GM20431 (cell line): ENCODE results near the gene YIPF7.

Source experiments
- in situ Hi-C: fragments of 300-500 bp; cut with MseI, MboI; formaldehyde crosslinking; loops from one replicate; pipeline ENCODE4 v1.15.0; 2020; ENCODE audit warnings: low sequenced_read_pairs; ENCODE audit not compliant: unreplicated experiment

The YIPF7 gene

DNA sequence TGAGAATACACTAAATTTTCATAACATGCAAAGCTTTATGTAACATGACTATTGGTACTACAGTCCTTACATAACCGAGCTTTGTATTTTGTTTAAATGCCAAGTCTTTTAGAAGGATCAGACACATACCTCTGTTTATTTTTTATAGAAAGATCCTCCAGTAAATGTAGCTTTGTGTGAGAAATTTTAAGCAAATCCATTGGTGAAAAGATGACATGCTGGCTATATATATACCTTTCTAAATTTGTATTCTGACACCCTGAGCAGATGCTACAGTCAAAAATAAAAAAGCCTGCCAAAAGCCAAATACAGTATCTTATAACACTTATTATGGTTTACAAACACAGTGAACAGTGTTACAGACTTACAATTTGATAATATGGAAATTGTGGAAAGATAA lies at the start of gene YIPF7:
TSS of gene YIPF7 (minus strand) at position 201 of the 400 bp plus-strand sequence. CDS start 1,525 bp downstream, outside the sequence.
- in situ Hi-C loops: no loop called here

DNA sequence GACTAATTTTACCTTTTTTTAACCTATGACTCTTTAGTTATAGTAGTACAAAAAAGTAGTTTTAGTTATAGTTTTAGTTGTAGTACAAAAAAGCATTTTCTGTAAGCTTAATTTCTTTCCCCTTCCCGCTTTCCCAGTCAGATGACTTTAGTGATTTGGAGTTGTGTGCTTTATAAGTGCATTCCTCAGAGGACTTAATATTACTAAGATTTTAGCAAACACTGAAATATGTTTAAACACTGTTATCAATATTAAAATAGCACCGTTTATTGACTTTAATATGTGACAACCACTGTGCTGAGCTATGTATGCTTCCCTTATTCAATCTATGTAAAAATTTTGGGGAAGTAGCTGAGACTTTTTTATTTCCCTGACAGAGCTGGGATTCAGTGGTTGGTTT lies 49.6 kb upstream of the YIPF7 start:
- in situ Hi-C loops: no loop called here

DNA sequence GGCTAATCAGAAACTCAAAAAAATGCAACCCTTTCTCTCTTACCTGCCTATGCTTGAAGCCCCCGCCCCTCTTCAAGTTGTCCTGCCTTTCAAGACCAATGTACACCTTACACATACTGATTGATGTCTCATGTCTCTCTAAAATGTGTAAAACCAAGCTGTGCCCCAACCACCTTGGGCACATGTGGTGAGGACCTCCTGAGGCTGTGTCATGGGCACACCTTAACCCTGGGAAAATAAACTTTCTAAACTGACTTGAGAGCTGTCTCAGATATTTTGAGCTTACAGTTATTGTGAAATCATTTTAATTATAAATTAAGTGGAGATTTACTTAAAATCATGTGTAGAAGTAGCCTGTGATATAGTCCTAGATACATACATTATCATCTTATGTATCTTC lies 49.0 kb upstream of the YIPF7 start:
- in situ Hi-C loops: no loop called here

DNA sequence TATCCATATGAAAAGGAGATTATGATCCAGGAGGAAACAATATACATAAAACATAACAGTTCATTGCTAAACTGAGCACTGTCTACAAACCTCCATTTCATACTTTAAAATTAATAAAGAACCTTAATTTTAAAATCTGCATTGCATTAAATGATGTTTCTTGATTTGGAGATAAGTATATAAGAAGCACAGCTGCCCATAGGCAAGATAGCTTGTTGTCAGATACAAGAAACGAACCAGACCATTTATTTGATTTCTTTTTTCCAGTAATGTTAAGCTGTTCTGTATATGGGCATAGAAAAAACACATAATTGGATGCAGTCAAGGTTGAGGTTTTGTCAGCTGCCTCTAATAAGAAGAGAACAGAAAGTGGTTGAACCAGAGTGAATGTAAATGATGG lies 33.2 kb upstream of the YIPF7 start:
- in situ Hi-C loops: no loop called here

DNA sequence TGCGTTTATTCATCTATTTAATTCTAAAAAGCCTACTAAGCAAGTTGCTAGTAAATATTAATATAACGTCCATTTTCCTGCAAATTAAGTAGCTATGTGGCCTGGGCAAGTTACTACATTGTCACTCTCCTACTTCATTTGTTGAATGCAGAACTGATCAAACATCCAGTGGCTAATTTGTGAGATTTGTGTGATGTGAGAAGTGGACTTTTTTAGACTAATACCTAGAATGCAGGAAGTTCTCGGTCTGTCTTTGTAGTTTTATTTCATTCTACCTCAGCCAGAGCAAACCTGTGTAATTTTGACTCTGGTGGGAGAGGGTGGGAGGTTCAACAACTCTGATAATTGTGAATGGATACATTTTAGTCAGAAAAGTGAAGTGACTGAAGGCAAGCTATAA lies 27.6 kb upstream of the YIPF7 start:
- in situ Hi-C loops: no loop called here

DNA sequence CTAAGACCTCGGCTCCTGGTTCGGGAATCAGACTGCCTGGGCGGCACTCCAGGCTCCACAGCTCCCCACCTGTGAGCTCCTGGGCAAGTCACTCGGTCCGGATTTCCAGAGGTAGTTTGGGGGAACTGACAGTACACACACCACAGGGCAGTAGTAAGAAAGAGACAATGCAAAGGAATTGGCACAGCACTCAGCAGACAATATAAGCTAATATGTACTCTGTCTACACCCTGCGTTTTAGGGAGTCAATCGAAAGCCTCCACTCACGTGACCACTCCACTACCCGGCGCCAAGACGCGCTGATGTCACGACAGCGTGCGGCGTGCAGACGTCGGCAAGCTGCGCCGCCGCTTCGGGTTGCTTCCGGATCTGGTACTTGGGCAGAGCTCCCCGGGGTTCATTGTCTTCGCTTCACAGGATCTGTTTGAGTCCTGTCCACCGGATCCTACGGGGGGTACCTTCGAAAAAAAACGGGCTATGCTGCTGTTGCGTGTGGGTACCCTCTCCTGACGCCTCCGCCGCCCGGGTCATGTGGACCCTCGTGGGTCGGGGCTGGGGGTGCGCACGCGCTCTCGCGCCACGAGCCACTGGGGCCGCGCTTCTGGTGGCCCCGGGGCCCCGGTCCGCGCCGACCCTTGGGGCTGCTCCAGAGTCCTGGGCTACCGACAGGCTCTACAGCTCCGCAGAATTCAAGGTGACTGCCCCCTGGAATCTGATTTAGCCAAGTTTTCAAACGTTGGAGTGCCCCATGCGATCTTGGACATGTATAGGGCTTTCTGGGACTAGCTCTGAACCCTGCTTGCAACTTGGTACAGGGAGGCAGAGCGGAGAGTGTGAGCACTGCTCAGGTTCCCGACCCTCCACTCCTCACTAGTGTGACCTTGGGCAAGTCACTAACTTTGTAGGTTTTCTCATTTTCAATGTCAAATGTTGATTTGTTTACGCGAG lies 26.9 kb upstream of the YIPF7 start, which contains the start of gene GUF1:
TSS of gene GUF1 (plus strand) at position 327 of the 948 bp plus-strand sequence. CDS start at position 530, 203 bp downstream.
- in situ Hi-C loops: no loop called here

DNA sequence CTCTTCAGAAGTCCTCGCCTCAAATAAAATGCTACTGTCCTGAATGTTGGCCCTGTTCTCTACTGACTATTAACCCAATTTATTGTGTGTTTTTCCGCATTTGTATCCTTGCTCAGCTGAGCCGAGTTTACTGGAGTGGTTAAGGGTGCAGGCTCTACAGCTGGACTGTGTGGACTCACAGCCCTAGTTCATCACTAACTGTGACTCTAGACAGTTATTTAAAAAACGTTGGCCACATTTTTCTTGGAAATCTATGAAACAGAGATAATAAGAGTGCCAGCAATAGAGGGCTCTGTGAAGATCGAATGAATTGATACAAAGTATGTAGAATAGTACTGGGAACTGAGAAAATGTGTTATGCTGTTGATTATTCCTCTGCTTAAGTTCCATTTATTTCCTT lies 23.9 kb upstream of the YIPF7 start:
- in situ Hi-C loops: no loop called here

DNA sequence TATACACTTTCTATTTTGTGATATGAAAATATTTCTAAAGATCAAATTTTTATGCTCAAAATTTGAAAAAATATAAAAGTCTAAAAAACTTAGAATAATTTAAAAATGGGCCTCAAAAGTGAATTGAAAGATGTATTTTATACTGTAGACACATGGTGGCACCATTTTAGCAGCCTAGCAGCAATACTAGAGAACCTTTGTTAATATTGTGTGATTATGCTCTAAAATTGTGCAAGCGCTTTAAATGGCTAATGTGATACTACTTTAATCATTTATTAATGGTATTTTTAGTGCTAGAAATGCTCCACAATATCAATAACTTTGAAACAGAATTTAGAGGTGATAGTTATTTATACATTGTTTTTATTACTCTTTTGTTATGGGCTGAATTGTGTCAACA lies 23.0 kb upstream of the YIPF7 start:
- in situ Hi-C loops: no loop called here

DNA sequence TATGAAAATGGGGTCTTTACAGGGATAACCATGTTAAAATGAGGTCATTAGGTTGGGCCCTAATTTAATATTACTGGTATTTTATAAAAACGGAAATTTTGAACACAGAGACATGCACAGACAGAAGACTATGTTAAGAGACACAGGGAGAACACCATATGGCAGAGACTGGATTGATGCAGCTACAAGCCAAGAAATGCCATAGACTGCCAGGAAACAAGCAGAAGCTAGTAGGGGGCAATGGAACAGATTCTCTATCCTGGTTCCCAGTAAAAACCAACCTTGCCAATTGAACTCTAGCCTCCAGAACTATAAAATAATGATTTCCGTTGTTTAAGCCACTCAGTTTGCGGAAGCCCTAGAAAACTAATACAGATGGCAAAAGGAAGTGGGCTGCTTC lies 20.2 kb upstream of the YIPF7 start:
- in situ Hi-C loops: no loop called here

DNA sequence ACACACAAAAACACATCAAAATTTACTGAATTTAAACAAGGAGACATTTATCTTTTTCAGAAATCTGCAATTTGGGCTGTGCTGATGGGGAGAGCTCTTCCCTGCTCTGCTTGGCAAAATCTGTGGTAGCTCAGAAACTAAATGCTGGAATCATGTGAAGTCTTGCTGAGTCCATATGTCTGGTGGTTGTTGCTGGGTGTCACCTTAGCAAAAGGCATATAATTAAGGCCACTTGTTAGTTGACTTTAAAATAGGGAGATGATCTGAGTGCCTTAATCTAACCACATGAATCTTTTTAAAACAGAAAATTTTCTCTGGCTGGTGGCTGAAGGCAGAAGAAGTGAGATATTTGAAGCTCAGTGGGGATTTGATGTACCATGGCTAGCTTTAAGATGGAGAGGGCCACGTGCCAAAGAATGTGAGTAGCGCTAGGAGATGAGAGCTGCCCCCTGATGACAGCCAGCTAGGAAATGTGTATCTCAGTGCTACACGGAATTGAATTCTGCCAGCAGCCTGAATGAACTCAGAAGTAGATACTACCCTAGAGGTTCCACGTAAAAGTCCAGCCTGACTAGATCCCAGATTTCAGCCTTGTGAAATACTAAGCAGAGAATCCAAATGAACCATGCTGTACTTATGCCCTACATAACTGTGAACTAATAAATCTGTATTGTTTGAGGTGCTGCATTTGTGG lies 19.2 kb upstream of the YIPF7 start:
- in situ Hi-C loops: no loop called here

DNA sequence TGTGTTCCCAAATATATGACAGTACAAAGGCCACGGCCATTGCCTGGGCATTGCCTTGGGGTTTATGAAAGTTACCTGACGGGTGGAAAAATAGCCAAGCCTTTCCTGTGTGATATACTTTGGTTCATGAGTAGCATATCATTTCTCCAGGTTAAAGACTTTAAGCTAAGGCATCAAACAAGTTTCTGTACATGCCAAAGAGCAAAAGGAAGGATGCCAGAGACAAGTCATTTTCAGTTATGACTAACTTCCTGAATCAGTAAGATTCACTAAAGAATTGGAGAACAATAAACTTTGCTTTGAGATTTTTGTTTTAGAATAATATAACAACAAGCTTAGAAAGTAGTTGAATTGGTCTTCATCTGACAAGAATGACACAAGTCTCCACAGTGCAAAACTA lies 17.1 kb upstream of the YIPF7 start:
- in situ Hi-C loops: no loop called here

DNA sequence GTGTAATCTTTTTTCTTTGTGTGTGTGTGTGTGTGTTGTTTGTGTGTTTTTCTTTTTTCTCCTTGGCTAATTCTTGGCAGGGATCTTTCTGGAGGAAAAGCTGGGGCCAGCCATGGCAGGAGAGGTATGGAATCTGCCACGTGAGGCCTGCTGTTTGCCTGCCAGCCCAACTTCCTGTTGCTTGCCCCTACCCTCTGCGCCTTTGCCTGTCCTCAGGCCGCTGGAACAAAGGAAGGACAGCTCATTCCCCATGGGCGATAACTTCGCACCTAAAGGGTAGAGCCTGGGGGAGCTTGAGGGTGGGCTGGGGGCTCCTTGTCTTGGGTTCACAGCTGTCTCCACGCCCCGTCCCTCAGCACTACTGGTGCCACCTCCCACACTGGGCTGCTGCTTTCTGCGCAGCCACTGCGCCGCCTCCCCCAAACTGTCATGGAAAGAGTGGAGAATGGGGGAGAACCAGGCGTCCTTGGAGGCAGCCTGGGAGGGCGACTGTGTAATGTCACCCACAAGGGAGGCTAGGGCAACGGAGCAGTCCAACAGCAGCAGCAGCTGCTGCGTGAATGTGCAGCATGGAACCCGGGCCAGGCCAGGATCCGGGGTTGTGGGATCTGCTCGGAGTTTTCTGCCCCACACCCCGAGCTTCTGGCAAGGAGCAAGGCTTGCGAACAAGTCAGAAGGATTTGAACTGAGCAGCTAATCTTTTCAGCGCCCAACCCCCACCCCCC lies 12.3 kb upstream of the YIPF7 start:
- in situ Hi-C loops: no loop called here

DNA sequence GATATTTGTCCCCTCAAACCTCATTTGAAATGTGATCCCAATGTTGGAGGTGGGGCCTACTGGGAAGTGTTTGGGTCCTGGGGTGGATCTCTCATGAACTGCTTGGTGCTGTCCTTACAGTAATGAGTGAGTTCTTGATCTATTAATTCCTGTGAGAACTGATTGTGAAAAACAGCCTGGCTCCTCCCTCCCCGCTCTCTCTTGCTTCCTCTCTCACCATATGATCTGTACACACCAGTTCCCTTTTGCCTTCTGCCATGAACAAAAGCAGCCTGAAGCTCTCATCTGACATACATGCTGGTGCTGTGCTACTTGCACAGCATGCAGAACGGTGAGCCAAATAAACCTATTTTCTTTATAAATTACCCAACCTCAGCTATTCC lies 11.2 kb upstream of the YIPF7 start:
- in situ Hi-C loops: no loop called here

DNA sequence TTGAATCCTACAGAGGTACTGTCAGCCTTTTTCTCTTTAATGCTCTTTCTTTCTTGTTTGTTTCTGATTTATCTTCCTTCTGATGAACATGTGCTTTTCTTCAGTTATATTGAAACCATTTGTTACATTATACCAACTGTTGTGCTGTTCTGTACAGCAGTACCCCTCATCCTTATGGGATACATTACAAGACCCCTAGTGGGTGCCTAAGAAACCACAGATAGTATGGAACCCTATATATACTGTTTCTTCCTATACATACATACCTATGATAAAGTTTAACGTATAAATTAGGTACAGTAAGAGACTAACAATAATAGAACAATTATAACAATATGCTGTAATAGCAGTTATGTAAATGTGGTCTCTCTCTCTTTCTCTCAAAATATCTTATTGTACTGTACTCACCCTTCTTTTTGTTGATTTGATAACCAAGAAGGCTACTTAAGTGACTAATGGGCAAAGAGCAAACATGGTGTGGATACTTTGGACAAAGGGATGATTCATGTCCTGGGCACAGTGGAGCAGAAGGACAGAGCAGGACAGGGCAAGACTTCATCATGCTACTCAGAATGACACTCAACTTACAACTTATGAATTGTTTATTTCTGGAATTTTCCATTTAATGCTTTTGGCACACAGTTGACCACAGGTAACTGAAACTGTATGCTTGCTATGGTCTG lies 10.7 kb upstream of the YIPF7 start:
- in situ Hi-C loops: no loop called here

DNA sequence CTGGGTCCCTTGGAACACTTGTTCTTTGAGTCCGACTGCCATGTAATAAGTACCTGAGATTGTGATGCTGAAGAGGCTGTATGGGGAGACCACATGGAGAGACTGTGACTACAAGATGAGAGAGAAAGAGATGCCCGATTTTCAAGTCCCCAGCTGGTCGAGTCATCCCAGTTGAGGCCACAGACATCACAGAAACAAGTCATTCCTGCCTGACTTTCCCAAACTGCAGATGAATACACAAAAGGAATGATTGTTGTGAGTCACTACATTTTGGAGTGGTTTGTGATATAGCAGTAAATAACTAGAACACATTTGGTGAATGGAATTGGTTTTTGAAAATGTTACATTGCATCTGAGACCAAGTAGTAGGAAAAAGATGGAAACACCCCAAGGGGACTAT lies 9.0 kb upstream of the YIPF7 start:
- in situ Hi-C loops: no loop called here

DNA sequence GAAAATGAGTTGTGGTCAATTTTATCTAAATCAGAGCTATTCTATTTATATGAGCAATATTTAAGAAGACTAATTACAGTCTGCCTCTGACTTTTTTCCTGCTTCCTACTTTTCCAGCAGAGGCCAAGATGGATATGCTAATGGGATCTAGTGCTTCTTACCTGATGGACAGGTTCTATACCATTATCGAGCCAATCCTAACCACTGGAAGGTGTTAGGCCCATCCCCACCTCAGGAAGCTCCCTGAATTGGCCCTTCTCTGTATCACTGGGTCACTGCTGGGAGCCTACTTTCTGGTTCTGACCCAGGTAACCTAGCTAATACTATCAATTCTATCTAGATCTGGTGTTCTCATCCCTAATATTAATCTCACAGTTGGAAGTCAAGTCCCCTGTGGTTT lies 577 bp upstream of the YIPF7 start:
- in situ Hi-C loops: no loop called here

DNA sequence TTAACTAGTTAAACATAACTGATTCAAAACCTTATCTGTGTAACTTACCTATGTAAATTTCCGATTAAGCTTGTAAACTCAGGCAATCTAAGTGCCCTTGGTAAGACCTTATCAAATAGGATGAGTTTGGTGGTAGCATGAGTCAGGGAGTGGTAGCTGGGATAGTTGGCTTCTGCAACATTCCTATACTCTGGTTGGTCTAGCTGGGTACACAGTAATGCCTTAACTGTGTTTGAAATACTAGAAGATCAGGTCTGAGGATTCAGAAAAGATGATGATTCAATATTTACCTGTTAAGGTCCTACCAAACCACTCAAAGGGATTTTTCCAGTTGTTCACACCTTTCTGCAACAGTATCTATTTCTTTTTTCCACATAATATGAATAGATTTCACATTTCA lies 5.3 kb downstream of the YIPF7 start:
- in situ Hi-C loops: no loop called here

DNA sequence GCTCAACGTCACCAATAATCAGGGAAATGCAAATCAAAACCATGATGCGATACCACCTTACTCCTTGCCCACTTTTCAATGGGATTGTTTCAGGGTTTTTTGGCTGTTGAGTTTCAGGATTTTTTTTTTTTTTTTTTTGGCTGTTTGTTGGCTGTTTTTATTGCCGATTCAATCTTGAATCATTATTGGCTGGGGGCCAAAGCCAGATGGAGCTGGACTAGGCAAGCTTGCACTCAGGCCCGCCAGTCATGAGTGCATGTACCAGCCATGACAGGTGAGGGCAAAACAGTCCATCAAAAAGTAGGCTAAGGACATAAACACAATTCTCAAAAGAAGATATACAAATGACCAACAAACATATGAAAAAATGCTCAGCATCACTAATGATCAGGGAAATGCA lies 13.3 kb downstream of the YIPF7 start:
- in situ Hi-C loops: no loop called here

DNA sequence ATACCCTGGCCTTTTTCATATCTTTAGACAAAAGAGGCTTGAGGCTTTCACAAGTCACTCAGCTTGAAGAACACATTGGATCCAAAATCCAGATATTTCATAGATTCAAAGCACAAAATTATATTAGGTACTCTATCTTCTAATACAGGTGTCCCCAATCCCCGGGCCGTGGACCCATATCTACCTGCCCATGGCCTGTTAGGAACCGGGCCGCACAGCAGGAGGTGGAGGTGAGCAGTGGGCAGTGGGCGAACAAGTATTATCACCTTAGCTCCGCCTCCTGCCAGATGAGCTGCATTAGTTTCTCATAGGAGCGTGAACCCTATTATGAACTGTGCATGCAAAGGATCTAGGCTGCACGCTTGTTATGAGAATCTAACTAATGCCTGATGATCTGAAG lies 18.7 kb downstream of the YIPF7 start:
- in situ Hi-C loops: no loop called here

DNA sequence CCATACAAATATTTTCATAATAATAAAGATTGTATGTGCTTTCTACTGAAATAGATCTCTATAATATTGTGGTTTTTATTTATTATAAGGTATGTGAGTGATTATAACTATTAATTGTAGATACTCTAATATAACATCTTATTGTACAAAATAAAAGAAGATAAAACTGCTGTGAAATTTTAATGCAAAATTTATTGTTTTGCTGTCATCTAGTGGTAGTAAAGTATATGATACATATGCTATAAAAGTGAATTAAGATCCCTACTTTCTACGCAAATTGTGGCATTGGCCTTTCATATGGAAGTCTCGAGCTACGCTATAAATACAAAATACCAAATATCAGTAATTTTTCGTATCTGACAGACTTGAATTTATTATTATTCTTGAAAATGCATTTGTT lies 19.3 kb downstream of the YIPF7 start:
- in situ Hi-C loops: no loop called here
